HG03457 (cell line): ENCODE results near the gene PLA2G15.

Experiments used
- ATAC-seq: cut with Tn5 transposase; IDR thresholded peaks from one replicate; pipeline ENCODE4 v1.9.1; 2021; ENCODE audit warnings: moderate number of reproducible peaks; ENCODE audit not compliant: unreplicated experiment

Gene PLA2G15

DNA sequence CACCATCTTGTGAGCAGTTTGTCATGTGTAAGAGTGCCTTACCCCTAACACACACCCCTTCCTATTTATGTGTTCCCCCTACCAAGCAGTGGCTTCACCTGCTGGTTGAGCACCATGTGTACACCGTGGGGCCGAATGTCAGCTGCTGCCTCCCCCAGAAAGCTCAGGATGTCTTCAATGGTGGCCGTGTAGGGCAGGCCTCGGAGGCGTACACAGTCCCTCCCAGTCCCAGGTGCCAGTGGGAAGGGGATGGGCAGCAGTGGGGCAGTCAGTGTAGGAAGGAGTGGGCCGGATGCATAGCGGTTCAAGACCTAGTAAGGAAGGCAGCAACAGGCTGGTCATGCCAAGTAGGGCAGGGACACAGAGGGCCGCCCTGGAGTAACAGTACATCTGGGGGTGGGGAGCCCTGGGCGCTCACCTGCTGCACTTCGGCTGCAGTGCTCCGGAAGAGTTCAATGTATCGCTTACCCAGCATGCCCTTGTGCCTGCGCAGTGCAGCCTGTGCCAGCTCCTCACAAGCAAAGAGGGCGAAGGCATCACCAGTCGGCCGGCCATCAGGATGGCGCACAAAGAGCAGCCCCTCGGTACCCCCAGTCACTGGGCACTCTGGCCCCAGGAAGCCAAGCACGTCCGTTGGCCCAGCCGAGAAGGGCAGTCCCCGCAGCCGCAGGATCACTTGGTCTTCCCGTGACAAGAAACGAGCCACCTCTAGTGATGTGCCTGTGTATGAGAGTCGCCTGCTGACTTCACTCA lies 13.6 kb upstream of the PLA2G15 start:
- no peak for ATAC-seq

DNA sequence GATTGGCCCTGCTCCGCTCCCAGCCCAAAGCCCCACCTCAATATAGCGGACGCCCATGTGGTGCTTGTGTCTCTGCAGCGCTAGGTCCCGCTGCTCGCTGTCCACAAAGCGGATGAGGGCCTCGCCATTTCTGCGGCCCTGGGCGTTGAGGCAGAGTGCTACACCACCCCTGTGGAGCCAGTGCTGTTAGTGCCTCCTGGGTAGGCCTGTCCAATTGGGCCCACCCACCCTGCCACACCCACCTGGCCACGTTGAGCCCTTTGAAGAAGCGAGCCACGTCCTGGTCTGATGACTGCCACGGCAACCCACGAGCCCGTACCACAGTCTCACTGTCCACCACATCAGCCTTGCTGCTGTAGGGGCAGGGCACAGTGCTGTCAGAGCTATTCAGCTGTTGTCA lies 12.8 kb upstream of the PLA2G15 start:
- no peak for ATAC-seq

DNA sequence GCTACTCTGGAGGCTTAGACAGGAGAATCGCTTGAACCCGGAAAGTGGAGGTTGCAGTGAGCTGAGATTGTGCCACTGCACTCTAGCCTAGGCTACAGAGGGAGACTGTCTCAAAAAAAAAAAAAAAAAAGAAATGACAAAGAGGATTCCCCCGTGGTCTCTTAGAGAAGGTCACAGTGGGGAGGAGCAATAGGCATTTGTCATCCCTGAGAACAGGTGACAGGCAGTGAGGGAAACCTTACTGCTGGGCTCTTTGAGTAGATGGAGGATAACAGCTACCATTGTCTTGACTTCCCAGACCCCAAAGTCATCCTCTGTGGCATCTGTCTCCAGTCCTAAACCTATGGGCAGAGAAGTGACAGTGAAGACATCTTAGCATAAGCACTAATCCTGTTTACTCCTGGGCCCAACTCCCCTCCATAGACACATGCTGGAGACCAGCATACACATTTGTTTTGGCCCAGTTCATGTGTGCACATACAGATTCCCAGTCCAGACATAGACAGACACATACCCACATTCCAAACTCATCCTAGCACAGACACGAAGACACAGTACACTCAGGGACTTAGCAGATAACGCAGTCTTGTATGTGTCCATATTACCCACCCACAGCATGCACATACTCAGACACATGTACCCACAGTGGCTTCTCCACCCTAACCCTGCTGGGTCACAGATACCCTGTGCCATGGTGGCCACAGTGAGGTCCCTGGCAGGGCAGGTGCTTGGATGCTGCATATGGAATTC lies 11.9 kb upstream of the PLA2G15 start:
- no peak for ATAC-seq

DNA sequence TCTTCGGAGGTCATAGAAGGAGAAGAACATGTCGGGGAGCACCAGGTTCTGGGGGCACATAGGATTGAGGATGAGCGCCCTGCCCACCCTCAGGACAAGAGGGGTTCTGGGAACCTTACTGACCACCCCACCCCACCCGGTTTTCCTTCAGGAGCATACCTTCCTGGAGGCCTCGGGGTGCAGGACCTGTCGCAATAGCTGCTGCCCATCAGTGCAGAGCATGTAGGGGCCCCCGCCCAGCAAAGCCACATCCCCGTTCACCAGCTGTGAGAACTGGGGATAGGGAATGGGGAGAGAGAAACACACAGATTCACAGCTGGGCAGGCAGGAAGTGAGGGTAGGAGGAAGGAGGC lies 11.4 kb upstream of the PLA2G15 start:
- ATAC-seq = no peak

DNA sequence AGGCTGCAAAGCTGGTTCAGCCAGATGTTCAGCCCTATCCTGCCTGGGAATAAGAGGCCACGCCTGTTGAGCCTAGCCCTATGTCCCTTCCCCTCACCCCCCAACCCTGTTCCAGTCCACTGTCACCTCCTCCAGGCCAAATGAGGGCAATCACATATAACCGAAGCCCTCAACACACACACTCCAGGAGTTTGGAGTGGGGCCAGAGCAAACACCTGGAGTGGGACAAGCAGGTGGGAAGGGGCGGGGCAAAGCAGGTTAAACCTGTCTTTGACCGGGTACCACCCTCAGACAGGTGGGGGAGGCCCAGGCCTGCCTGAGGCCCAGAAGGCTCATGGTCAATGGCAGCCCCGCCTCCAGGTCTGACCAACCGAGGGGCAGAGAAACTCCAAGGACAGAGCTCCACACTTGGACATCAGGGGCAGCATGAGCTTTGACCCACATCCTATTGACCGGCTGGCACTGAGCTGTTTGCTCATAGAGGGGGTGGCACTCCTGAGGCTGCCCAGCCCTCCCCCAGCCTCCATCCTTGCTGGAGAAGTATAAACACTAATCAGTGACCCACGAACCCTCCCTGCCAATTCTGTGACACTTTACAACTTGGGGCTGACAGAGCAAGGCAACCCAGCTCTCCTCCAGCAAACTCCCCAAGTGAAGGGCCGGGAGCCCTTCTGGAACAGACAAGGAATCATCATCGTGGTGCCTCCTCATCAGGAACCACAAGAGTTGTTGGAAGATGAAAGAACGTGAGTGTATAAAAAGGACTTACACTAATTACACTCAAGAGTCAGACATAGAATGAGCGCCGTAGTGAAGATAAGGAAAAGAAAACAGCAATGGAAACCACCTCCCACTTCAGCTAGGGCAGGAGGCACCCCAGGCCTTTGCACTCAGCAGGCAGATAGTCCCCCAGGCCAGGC lies 10.7 kb upstream of the PLA2G15 start:
- no peak for ATAC-seq

DNA sequence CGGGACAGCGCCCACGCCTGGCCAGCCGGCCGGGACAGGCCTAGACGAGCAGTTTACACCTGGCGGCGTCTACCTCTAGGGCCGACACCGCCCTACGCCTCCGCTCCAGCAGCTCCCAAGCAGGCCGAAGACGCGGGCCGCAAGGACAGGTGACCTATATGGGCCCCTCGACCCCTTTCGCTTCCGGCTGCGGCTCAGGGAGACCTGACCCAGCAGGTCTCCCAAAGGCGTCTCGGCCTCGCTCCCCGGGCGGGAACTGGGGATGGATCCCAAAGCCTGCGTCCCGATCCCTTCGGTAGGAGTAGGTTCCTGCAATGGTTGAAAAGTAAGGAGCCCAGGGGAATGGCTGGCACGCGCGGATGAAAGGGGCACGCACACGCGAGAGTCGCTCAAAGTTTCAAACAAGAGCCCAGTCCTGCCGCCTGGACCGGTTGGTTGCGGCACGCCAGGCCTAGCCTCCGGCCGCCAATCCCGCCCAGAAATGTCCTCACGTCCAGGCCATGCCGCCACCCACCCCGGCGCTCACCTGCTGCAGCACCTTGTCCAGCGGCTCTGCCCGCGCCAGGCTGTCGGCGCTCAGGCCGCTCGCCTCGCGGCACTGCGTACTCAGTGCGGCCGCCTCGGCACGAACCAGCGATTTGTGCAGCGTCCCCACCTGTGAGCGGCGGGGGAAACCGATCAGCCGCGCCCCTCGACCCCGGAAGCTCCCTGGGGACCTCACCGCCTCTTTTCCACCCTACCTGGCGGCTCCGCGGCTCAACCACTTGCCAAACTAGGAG lies 9.9 kb upstream of the PLA2G15 start:
- ATAC-seq = no peak

DNA sequence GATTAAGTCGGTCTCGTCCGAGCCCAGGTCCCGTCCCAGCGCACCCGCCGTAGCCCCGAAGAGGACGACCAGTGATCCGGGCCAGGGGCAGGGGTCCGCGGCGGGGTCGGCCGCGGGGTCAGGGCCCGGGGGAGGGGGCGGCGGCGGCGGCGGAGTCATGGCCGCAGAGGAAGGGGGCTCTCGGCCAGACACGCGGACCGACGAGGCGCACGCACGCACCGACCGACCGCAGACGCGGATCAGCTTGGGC lies 9.4 kb upstream of the PLA2G15 start, which contains the start of gene ESRP2:
TSS of gene ESRP2 (minus strand) at position 241 of the 250 bp plus-strand sequence. CDS start at position 159, 82 bp downstream.
- ATAC-seq = no peak

DNA sequence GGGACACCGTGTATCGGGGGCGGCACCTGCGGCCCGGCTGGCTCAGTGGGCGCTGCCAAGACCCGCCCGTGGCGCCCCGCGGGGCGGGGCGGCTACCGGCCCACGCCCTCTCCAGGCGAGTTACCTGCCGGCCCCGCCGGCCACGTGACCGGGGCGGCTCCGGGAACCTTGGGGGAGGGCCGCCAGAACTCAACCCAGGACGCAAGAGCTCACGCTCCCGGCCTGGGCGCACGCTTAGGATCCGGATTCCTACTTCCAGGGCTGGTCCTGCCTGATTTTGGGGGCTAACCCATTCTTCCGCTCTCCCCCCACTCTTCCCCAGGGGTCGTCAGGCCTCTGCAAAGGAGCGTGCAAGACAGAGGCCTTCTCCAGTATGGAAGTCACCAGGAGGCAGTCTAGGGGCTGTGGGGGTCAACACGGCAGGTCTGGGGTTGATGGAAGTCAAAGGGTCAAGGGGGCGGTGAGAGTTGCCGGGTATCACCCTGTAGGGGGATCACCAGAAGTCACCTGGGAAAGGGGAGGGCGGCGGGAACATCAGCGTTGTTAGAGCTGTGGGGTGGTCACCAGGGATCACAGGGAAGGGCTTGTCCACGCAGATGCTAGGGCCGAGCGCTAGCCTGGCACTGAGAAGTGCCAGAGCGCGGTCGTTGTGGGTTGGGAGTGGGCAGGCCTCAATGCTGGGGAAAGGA lies 8.9 kb upstream of the PLA2G15 start:
- ATAC-seq = no peak

DNA sequence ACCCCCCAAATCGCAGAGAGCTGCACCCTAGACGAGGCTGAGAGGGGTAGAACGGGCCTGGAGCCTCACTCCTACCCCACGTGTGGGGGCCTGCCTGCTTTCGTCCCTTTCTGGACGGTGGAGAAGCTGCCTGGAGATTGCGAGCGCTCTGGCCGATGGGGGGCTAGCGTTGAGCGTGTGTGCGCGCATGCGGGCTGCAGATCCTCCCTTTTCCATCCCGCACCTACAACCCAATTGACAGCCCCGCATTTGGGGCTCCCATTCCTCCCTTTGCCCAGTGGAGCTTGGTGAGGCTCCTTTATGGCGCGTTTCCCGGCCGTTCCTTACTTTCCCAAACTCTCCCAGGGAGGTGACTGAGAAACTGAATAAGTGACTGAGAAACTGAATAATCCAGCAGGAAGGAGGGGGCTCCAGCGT lies 8.3 kb upstream of the PLA2G15 start:
- no peak for ATAC-seq

DNA sequence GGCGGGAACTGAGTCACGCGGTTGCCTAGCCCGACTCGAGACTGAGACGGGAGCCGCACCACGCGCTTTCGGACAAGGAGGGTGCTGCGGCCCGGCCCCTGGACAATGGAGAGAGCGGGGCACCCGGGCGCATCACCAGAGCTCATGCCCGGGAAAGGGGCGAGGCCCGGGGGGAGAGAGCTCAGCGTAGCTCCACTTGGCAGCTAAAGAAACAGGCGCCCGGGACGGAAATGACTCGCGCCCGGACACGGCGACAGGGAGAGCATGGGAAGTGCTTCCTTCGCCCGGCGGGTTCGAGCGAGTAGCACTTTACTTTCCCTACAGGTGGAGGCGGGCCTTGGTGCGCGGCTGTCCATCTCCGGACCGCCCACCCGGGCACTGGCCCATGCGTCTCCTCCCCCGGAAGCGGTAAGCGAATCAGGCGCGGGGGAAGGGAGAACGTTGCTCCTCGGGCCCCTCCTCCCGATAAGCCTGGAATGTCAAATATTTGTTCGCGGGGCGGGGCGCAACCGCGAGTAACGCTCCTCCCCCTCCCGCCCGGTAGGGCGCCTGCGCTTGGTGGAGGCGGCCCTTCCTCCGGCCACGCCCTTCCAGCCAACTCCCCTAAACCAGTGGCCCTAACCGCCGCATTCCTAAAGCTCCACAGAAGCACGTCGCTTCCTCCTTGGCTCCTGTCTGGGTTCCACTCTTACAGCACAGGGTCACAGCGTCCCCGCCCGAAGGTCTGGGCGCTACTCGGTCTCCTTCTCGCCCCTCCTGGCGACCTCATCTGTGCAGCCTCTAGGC lies 7.7 kb upstream of the PLA2G15 start:
- peak; percentile 65 for ATAC-seq

DNA sequence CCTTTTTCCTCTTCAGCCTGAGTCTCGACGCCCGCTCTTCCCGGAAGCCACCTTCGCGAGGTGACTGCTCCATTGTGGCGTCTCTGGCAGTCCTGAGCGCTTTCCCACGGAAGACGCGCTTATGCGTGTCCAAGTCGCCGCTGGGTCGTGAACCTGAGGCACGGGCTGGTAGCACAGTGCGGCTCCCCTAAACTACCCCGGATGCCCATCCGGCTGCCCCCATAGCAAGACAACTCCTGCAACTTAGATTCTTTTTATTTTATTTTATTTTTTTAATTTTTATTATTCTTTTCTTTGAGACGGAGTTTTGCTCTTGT lies 7.2 kb upstream of the PLA2G15 start:
- no peak for ATAC-seq

DNA sequence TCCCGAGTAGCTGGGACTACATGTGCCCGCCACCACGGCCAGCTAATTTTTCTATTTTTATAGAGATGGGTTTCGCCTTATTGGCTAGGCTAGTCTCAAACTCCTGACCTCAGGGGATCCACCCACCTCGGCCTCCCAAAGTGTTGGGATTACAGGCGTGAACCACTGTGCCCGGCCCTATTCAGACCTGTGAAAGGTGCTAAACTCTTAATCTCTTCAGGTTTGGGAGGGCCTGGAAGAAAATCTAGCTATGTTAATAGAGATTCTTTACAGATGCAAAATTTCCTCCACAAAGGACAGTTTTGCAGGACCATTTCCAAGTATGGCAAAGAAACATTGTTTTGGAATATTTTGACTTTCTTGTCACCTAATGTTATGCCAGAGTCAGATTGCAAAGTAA lies 3.1 kb upstream of the PLA2G15 start:
- ATAC-seq = no peak

DNA sequence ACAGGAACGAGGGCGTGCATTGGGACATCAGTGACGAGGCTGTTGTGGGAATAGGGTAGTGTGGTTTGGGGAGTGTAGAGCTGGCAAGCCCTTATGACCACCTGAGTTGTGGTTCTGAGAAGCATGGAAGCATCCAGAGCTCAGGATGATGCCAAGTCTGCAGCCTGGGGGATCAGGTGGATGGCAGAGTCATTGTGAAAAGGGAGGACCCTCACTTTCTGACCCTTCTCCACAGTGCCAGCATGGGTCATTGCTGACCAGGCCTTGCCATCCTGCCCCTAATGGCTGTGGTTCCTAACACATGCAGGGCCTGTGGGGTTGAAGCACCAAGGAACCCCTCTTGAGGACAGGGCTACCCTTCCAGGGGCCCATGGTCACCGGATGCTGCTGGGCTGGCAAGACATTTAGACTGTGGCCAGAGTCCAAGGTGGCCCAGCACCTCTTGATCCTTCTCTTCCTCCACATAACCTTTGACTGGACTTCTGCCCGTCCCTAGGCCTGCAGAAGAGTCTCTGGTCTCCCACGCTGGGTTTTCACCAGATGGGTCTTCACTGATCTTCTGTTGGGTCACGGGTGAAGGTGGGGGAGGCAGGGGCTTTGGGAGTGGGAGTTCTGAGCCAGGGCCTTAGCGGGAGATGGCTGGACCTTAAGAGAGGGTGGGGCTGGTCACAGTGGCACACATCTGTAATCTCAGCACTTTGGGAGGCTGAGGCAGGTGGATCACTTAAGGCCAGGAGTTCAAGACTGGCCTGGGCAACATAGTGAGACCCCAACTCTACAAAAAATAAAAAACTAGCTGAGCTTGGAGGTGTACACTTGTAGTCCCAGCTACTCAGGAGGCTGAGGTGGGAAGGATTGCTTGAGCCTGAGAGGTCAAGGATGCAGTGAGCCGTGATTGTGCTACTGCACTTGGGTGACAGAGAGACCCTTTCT lies 2.0 kb upstream of the PLA2G15 start:
- ATAC-seq = no peak

DNA sequence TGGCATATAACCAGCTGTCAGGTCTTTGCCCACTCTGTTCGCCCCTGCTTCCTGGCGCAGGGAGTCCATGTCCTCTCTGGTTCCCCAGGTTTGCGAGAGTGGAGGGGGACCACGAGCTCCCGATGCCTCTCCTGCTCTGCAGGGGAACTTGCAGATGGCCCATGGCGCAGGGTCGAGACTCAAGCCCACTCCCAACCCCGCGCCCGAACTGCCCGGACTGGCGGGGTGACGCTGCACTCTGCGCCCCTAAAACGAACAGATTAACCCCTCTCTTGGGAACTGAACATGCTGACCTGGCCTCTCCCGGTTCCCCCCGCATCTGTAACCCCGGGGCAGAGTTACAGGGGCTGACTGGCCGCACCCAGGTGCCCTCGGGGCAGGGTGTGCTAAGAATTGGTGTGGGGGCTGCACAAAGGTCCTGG lies 681 bp upstream of the PLA2G15 start:
- ATAC-seq = no peak

DNA sequence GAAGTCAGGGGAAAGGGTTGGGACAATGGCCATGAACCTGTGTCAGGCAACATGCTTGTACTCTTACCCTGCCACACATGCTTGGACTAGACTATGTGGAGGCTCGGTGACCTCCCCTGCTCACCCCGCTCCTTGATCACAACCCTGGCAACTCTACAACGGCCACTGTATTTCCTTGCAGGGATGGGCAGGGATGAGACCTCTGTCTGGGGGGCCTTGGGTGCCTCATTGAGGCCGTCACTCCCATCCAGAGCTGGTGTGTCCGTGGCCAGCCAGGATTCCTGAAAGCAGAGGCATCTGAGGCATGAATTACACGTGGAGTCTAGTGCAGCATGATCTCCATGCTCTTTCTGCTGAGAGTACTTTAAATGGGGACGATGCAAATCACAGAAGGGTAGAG lies 948 bp downstream of the PLA2G15 start:
- ATAC-seq = no peak

DNA sequence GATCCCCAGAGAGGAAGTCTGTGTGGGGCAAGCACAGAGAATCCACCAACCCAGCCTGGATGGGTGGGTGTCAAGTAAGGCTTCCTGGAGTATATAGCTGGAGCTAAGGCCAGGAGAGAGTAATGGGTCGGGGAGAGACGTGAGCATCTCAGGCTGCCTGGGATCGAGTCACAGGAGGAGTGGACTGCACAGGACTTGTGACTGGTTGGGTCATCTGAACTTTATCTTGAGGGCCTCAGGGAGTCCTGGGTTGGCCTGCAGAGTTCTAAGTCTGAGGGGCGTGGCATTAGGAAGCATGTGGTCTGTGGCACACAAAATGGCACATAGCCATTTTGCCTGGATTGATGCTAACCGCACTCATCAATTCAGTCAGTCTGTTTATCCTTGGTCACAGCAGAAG lies 1.5 kb downstream of the PLA2G15 start:
- ATAC-seq = no peak

DNA sequence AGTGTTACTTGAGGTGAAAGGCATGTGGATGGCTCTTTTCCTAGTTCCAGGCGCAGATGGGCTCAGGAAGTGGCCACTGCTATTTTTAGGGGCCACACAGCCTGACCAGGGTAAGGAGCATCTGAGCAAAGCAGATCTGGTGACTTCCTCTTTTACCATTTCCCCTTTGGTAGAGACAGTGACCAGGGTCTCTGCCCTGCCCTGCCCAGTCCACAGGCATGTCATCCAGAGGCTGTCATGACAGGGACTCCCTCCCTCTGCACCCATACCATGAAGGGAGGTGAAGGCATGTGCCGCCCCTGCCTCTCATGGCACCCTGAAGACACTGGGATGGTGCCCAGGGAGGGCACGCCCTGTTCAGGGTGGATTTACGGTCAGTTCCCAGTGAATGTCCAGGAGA lies 2.2 kb downstream of the PLA2G15 start:
- no peak for ATAC-seq

DNA sequence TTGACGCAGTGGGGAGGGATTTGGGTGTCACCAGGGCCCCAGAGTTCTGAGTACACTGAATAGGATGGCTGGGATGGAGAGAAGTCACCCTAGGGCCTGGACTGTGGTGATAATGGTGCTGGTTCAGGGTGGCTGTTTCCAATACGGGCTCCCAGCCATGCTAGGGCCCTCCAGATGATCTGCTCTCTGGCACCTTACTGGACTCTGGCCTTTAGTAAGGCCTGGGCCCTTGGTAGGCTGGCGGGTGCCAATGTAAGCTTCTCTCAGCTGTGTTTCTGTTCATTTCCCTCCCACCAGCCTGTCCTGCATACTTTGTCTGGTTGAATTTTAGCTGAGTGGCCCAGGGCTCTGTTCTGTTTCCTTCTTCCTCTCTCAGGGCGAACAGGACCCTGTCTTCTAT lies 2.8 kb downstream of the PLA2G15 start:
- ATAC-seq = no peak

DNA sequence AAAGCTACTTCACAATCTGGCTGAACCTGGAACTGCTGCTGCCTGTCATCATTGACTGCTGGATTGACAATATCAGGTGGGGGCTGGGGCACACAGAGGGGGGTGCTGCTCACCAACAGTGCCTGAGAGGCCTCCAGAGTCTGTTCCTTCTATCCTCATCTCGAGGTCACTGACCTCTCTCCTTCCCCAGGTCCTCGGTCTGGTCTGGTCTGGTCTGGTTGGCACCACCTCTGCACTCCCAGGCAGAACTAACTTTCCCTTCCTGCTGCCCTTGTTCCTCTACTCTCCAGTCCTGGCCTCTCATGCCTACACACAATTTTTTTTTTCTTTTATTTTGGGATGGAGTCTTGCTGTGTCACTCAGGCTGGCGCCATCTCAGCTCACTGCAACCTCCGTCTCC lies 4.2 kb downstream of the PLA2G15 start:
- ATAC-seq = no peak
